Left ventricle myocardium superior (tissue), 1 donor: ENCODE measurements around the gene AOPEP. TPM values are rescaled to one million over a fixed set of nuclear protein-coding genes. Genes with fewer than 3 reads are reported as not detected.

Source experiments
- ATAC-seq: fragments of 200-7000 bp; cut with Tn5 transposase; one replicate; pipeline ENCODE4 v1.9.1; 2020; ENCODE audit warnings: mild to moderate bottlenecking, moderate library complexity
- DNase-seq: peaks from one replicate; pipeline ENCODE4 v3.0.0-alpha.2; 2020
- intact Hi-C: fragments of 100-400 bp; cut with micrococcal nuclease; formaldehyde crosslinking; loops from one replicate; pipeline ENCODE4 v1.11.0; 2022
- total RNA-seq: library from RNA; stranded (reverse); fragmentation: NEBNext Ultra II Directional; extraction: Animal tissue kit (Norgen Biotek cat#: 25700); gene quantifications from one replicate; pipeline ENCODE4 v1.2.1, GENCODE V29; 2021
- donor health status: DM: no; HTN: yes; CAD: no; lungs with severe emphysema.

Gene AOPEP
- total RNA-seq, 1 donor from 2014 or later: 161 TPM

GRCh38 chr9:95109456-95109855 lies 383.0 kb downstream of the AOPEP start:
- DNase-seq: no peak
- intact Hi-C loops: no loop called here
- ATAC-seq: no peak

GRCh38 chr9:95110921-95111525 lies 384.5 kb downstream of the AOPEP start:
- ATAC-seq (no peak), DNase-seq (no peak)
- intact Hi-C loops: no loop called here

GRCh38 chr9:95111716-95112115 lies 385.2 kb downstream of the AOPEP start:
- ATAC-seq: no peak
- intact Hi-C loops: no loop called here
- no peak for DNase-seq

GRCh38 chr9:95112436-95113280 lies 386.2 kb downstream of the AOPEP start:
- DNase-seq (no peak), ATAC-seq (no peak)
- intact Hi-C loops: no loop called here

- no peak for DNase-seq
- ATAC-seq: no peak
- intact Hi-C loops: no loop called here
Observed at GRCh38 chr9:95115104-95115503, 388.6 kb downstream of the AOPEP start.

GRCh38 chr9:95116002-95116807 lies 389.7 kb downstream of the AOPEP start:
- intact Hi-C loops: no loop called here

GRCh38 chr9:95116808-95117204 lies 390.3 kb downstream of the AOPEP start:
- DNase-seq (no peak), ATAC-seq (peak; percentile 51)
- intact Hi-C loops: no loop called here

More at GRCh38 chr9:95116002-95116807, 389.7 kb downstream of the AOPEP start:
- no peak for DNase-seq
- peak; percentile 41 for ATAC-seq

- ATAC-seq (no peak), DNase-seq (no peak)
- intact Hi-C loops: no loop called here
Observed at GRCh38 chr9:95118596-95118995, 392.1 kb downstream of the AOPEP start.

GRCh38 chr9:95120781-95121370 lies 394.4 kb downstream of the AOPEP start:
- intact Hi-C loops: no loop called here

GRCh38 chr9:95124582-95125367 lies 398.3 kb downstream of the AOPEP start:
- DNase-seq: no peak
- ATAC-seq: peak; percentile 20
- intact Hi-C loops: no loop called here

More at GRCh38 chr9:95120781-95121370, 394.4 kb downstream of the AOPEP start:
- DNase-seq (no peak), ATAC-seq (no peak)

GRCh38 chr9:95125652-95126051 lies 399.2 kb downstream of the AOPEP start:
- intact Hi-C loops: no loop called here
- DNase-seq (no peak), ATAC-seq (no peak)

- intact Hi-C loops: no loop called here
- DNase-seq (no peak), ATAC-seq (no peak)
Observed at GRCh38 chr9:95126739-95127138, 400.2 kb downstream of the AOPEP start.

GRCh38 chr9:95127249-95128176 lies 401.0 kb downstream of the AOPEP start:
- ATAC-seq (peak; percentile 94), DNase-seq (peak; percentile 94)
- intact Hi-C loops: no loop called here

GRCh38 chr9:95128177-95128524 lies 401.7 kb downstream of the AOPEP start:
- intact Hi-C loops: no loop called here
- DNase-seq (no peak), ATAC-seq (no peak)

GRCh38 chr9:95129476-95130291 lies 403.2 kb downstream of the AOPEP start:
- no peak for DNase-seq
- intact Hi-C loops: loop anchor here (5.0 kb wide), 2 partner anchors 347 to 447 kb away; no protein-coding TSS in a partner anchor
- no peak for ATAC-seq

- intact Hi-C loops: loop anchor here (5.0 kb wide), 2 partner anchors 348 to 448 kb away; no protein-coding TSS in a partner anchor
- DNase-seq: no peak
Observed at GRCh38 chr9:95130484-95130883, 404.0 kb downstream of the AOPEP start.

More at GRCh38 chr9:95130484-95130883, 404.0 kb downstream of the AOPEP start:
- no peak for ATAC-seq
